Lung (tissue), 12 donors: Measurements from ENCODE around the gene JHY. TPM values are rescaled to one million over a fixed set of nuclear protein-coding genes. Genes with fewer than 3 reads are reported as not detected.

Experiments used
- ATAC-seq: fragments of 200-7000 bp; cut with Tn5 transposase; one replicate; pipeline ENCODE4 v1.9.1; 2020; ENCODE audit warnings: moderate number of reproducible peaks; ENCODE audit not compliant: insufficient read depth, low FRiP score
- DNase-seq, 3 donors: peaks; one replicate each; pipeline ENCODE4 v3.0.0-alpha.2; 2013 to 2017
- H3K27ac ChIP-seq, 2 donors: one replicate each; pipeline ENCODE4 v1.5.1; 2013; ENCODE audit warnings: mild to moderate bottlenecking in 2 of 2, moderate library complexity in 2 of 2, control low read depth in 1 of 2, inconsistent platforms in 1 of 2, low read depth in 1 of 2, low read length in 1 of 2
- H3K27me3 ChIP-seq, 3 donors: one replicate each; pipeline ENCODE4 v1.5.1; 2013; ENCODE audit warnings: low read length in 2 of 3; ENCODE audit not compliant: control insufficient read depth in 3 of 3, insufficient read depth in 3 of 3
- H3K36me3 ChIP-seq, 4 donors: one replicate each; pipeline ENCODE4 v1.5.1; 2013; ENCODE audit warnings: low read length in 4 of 4, mild to moderate bottlenecking in 1 of 4, moderate library complexity in 1 of 4; ENCODE audit not compliant: control insufficient read depth in 4 of 4, insufficient read depth in 4 of 4
- H3K4me1 ChIP-seq, 5 donors: one replicate each; pipeline ENCODE4 v1.5.1; 2013; ENCODE audit warnings: low read length in 5 of 5, mild to moderate bottlenecking in 2 of 5, moderate library complexity in 1 of 5; ENCODE audit not compliant: control insufficient read depth in 5 of 5, insufficient read depth in 5 of 5
- H3K4me3 ChIP-seq: one replicate; pipeline ENCODE4 v1.5.1; 2013; ENCODE audit warnings: mild to moderate bottlenecking, control low read depth, moderate library complexity
- H3K9ac ChIP-seq, 2 donors: one replicate each; pipeline ENCODE4 v1.5.1; 2013; ENCODE audit warnings: low read length in 2 of 2, control low read depth in 1 of 2; ENCODE audit not compliant: insufficient read depth in 1 of 2
- H3K9me3 ChIP-seq, 4 donors: one replicate each; pipeline ENCODE4 v1.5.1; 2013; ENCODE audit warnings: low read length in 3 of 4, mild to moderate bottlenecking in 1 of 4, moderate library complexity in 1 of 4; ENCODE audit not compliant: control insufficient read depth in 4 of 4, insufficient read depth in 3 of 4
- CTCF ChIP-seq: IDR thresholded peaks from 2 replicates; pipeline ENCODE4 v1.5.1; 2012; ENCODE audit warnings: mild to moderate bottlenecking; ENCODE audit errors: control extremely low read depth, extremely low read depth
- WGBS, 2 donors: extraction: QIAGEN DNeasy Blood & Tissue Kit; methylation state at CpG; one replicate each; pipeline ENCODE4 v1.1.7; 2013; 5-methylcytosine and 5-hydroxymethylcytosine counted together
- polyA plus RNA-seq, 2 donors: library from polyadenylated mRNA; stranded (reverse); fragments of 200-250 nt; gene quantifications; one replicate each; pipeline ENCODE4 v1.2.1, GENCODE V29; 2013
- total RNA-seq, 2 donors: library from RNA; depleted of rRNA in 1 of 2; stranded (reverse); fragments of >200 nt in 1 of 2; gene quantifications; one replicate each; pipeline ENCODE4 v1.2.1, GENCODE V29; 2014 to 2021
- donor health status: control.
- donor health status: control.
- donor health status: Bipolar disorder and iron deficiency.
- donor health status: healthy.
- donor health status: DM: yes; HTN: yes; CAD: no.

JHY gene
- total and polyA plus RNA-seq, 4 donors = 2.4 to 11.0 (median 7.3) TPM

GRCh38 chr11:122978299-122978620 lies 95.7 kb downstream of the JHY start:
- H3K4me3 ChIP-seq = no peak overlapping the region
- WGBS, 2 donors = 14 to 15% methylated on average over 7 of the region's 7 CpGs
- H3K9me3 ChIP-seq = peaks cover 0 to 9% (median 0%) of the 10 kb centered on the region in 4 donors
- ATAC-seq (no peak), DNase-seq (no peak)
- no peaks in the 10 kb centered on the region for H3K36me3 ChIP-seq
- H3K4me1 ChIP-seq = peaks cover 0 to 13% (median 3%) of the 10 kb centered on the region in 5 donors
- H3K27me3 ChIP-seq = peaks cover 6 to 98% (median 94%) of the 10 kb centered on the region in 3 donors
- H3K27ac ChIP-seq = no peak overlapping the region
- no peak for TF ChIP-seq CTCF
- no peak overlapping the region for H3K9ac ChIP-seq

- TF ChIP-seq CTCF = no peak
- 7% methylated on average over 43 to 44 of the region's 44 CpGs for WGBS, 2 donors
- no peak overlapping the region for H3K4me3 ChIP-seq
- no peaks in the 10 kb centered on the region for H3K36me3 ChIP-seq
- H3K27me3 ChIP-seq = peaks cover 6 to 97% (median 91%) of the 10 kb centered on the region in 3 donors
- DNase-seq = no peak
- H3K9ac ChIP-seq = no peak overlapping the region
- H3K27ac ChIP-seq = no peak overlapping the region
- no peak for ATAC-seq
- H3K9me3 ChIP-seq = peaks cover 0 to 11% (median 0%) of the 10 kb centered on the region in 4 donors
- peaks cover 0 to 20% (median 8%) of the 10 kb centered on the region in 5 donors for H3K4me1 ChIP-seq
Measured at GRCh38 chr11:122979103-122979814, 96.7 kb downstream of the JHY start.

- peaks cover 6 to 97% (median 86%) of the 10 kb centered on the region in 3 donors for H3K27me3 ChIP-seq
- H3K27ac ChIP-seq = no peak overlapping the region
- H3K9me3 ChIP-seq = peaks cover 0 to 11% (median 0%) of the 10 kb centered on the region in 4 donors
- H3K4me1 ChIP-seq = peaks cover 0 to 23% (median 8%) of the 10 kb centered on the region in 5 donors
- DNase-seq = no peak
- H3K9ac ChIP-seq = no peak overlapping the region
- no peaks in the 10 kb centered on the region for H3K36me3 ChIP-seq
- no peak for ATAC-seq
- no peak for TF ChIP-seq CTCF
- 4 to 5% methylated on average over 27 of the region's 27 CpGs for WGBS, 2 donors
- no peak overlapping the region for H3K4me3 ChIP-seq
Measured at GRCh38 chr11:122979815-122980595, 97.4 kb downstream of the JHY start.
